ENCODE results near the gene CABP4.

CABP4 gene

GRCh38 chr11:67506426-67507051 is 51.4 kb downstream of the CABP4 start:
- Histone ChIP-seq H2BK120ac (ENCODE audit: low read depth, low read length) (no peak overlapping the region), H3K4me1 (ENCODE audit: control insufficient read depth, insufficient read depth, low read depth, low read length) (peaks cover 46% of the 10 kb centered on the region), H3K23ac (ENCODE audit: low read length in 2 of 2) (no peak overlapping the region), H3K4me3 (ENCODE audit: insufficient read depth in 1 of 2, low read depth in 1 of 2, low read length in 2 of 2) (no peak overlapping the region), H2AK5ac (ENCODE audit: low read length, severe bottlenecking) (peak overlapping the region; percentile 32), H3K9ac (ENCODE audit: low read length) (peak overlapping the region; percentile 94), H3K4ac (ENCODE audit: low read depth in 1 of 2, low read length in 2 of 2) (no peak overlapping the region), H3K18ac (ENCODE audit: low read depth in 1 of 2, low read length in 2 of 2) (no peak overlapping the region), H3K79me1 (replicated peaks; ENCODE audit: low read length, poor library complexity, severe bottlenecking) (peaks cover 3% of the 10 kb centered on the region), H3K14ac (ENCODE audit: low read length in 2 of 2) (no peak overlapping the region), H2BK5ac (ENCODE audit: low read depth, low read length, poor library complexity, severe bottlenecking) (no peak overlapping the region), H3K36me3 (ENCODE audit: control insufficient read depth in 1 of 2, insufficient read depth in 2 of 2, low read depth in 1 of 2, low read length in 2 of 2) (peaks cover 3 to 33% of the 10 kb centered on the region in 2 experiments), H3K9me3 (ENCODE audit: control insufficient read depth, low read length) (no peaks in the 10 kb centered on the region), H2BK12ac (ENCODE audit: low read length in 2 of 2) (no peak overlapping the region), H3K27me3 (ENCODE audit: control insufficient read depth in 1 of 2, insufficient read depth in 1 of 2, low read length in 2 of 2) (peaks cover 0 to 3% of the 10 kb centered on the region in 2 experiments), H4K8ac (ENCODE audit: low read length) (no peak overlapping the region), H4K91ac (ENCODE audit: low read length) (no peak overlapping the region), H2BK15ac (ENCODE audit: low read depth, poor library complexity, severe bottlenecking) (no peak overlapping the region), H2AFZ (ENCODE audit: low read depth, low read length) (no peak overlapping the region), H3K4me2 (ENCODE audit: low read length, poor library complexity, severe bottlenecking) (peak overlapping the region; percentile 73), H3K27ac (ENCODE audit: low read length, poor library complexity, severe bottlenecking) (peak overlapping the region; percentile 76)
- no peak for DNase-seq
- 89% methylated on average over 7 of the region's 16 CpGs for WGBS

GRCh38 chr11:67507242-67507863 is 52.2 kb downstream of the CABP4 start:
- H3K36me3 ChIP-seq (ENCODE audit: control insufficient read depth in 1 of 2, insufficient read depth in 2 of 2, low read depth in 1 of 2, low read length in 2 of 2): peaks cover 0 to 25% of the 10 kb centered on the region in 2 experiments
- H3K14ac ChIP-seq (ENCODE audit: low read length in 2 of 2): peak overlapping the region in 1 of 2 experiments; percentile 26
- H4K91ac ChIP-seq (ENCODE audit: low read length): no peak overlapping the region
- H2AK5ac ChIP-seq (ENCODE audit: low read length, severe bottlenecking): peak overlapping the region; percentile 38
- peak overlapping the region; percentile 94 for H2AFZ ChIP-seq (ENCODE audit: low read depth, low read length)
- H3K79me1 ChIP-seq (replicated peaks; ENCODE audit: low read length, poor library complexity, severe bottlenecking): peaks cover 3% of the 10 kb centered on the region
- peaks cover 41% of the 10 kb centered on the region for H3K4me1 ChIP-seq (ENCODE audit: control insufficient read depth, insufficient read depth, low read depth, low read length)
- peak overlapping the region in 1 of 2 experiments; percentile 23 for H3K23ac ChIP-seq (ENCODE audit: low read length in 2 of 2)
- WGBS: 26% methylated on average over 33 of the region's 33 CpGs
- H3K27me3 ChIP-seq (ENCODE audit: control insufficient read depth in 1 of 2, insufficient read depth in 1 of 2, low read length in 2 of 2): peaks cover 0 to 3% of the 10 kb centered on the region in 2 experiments
- H2BK5ac ChIP-seq (ENCODE audit: low read depth, low read length, poor library complexity, severe bottlenecking): no peak overlapping the region
- no peak for DNase-seq
- peak overlapping the region; percentile 76 for H3K27ac ChIP-seq (ENCODE audit: low read length, poor library complexity, severe bottlenecking)
- H3K18ac ChIP-seq (ENCODE audit: low read depth in 1 of 2, low read length in 2 of 2): peak overlapping the region in 1 of 2 experiments; percentile 50
- H2BK12ac ChIP-seq (ENCODE audit: low read length in 2 of 2): peak overlapping the region in 1 of 2 experiments; percentile 33
- H3K9me3 ChIP-seq (ENCODE audit: control insufficient read depth, low read length): no peaks in the 10 kb centered on the region
- H2BK15ac ChIP-seq (ENCODE audit: low read depth, poor library complexity, severe bottlenecking): no peak overlapping the region
- H3K4me2 ChIP-seq (ENCODE audit: low read length, poor library complexity, severe bottlenecking): peak overlapping the region; percentile 73
- peak overlapping the region; percentile 69 to 87 for H3K4me3 ChIP-seq (ENCODE audit: insufficient read depth in 1 of 2, low read depth in 1 of 2, low read length in 2 of 2)
- peak overlapping the region; percentile 21 for H2BK120ac ChIP-seq (ENCODE audit: low read depth, low read length)
- H3K9ac ChIP-seq (ENCODE audit: low read length): peak overlapping the region; percentile 94
- peak overlapping the region; percentile 8 for H4K8ac ChIP-seq (ENCODE audit: low read length)
- peak overlapping the region in 1 of 2 experiments; percentile 9 for H3K4ac ChIP-seq (ENCODE audit: low read depth in 1 of 2, low read length in 2 of 2)

DNA sequence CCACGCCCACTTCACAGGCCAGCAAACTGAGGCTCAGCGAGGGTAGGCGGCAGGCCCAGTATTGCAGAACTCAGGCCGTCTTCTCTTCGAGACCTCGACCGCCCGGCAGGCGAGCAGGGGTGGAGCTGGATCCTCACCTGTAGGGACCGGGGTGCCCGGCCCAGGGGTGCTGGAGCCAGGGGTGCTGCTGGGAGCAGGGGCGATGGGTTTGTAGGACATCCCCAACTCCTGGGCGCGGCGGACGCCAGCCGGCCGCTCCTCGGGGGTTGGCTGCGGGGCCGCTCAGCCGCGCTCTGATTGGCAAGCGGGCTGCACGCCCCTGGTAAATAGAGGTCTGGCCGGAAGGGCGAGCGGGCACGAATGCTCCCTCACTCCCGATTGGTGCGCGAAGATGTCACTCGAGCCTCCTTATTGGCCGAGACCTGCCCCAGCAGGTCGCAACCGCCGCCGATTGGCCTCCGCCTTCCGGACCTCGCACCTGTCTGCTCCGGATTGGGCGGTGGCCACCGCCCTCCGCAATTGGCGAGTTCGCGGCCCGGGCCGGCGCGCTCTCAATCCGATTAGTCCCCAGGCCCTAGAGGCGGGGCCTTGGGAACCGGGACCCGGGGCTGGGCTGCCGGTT is 52.8 kb downstream of the CABP4 start, which contains the start of gene CDK2AP2:
TSS of gene CDK2AP2 (minus strand) at position 299 of the 622 bp plus-strand sequence. CDS start at position 219, 80 bp downstream.
- Histone ChIP-seq H3K27me3 (ENCODE audit: control insufficient read depth in 1 of 2, insufficient read depth in 1 of 2, low read length in 2 of 2) (peaks cover 0 to 3% of the 10 kb centered on the region in 2 experiments), H3K9me3 (ENCODE audit: control insufficient read depth, low read length) (no peaks in the 10 kb centered on the region)
- WGBS: under 1% methylated on average over 57 of the region's 57 CpGs

More for the DNA sequence above, 52.8 kb downstream of the CABP4 start, which contains the start of gene CDK2AP2:
- Histone ChIP-seq H3K4ac (ENCODE audit: low read depth in 1 of 2, low read length in 2 of 2) (peak within 1 kb of the TSS; percentile 39 to 84), H2BK120ac (ENCODE audit: low read depth, low read length) (peak within 1 kb of the TSS; percentile 39), H4K91ac (ENCODE audit: low read length) (peak within 1 kb of the TSS; percentile 44), H3K4me2 (ENCODE audit: low read length, poor library complexity, severe bottlenecking) (peak within 1 kb of the TSS; percentile 75), H3K36me3 (ENCODE audit: control insufficient read depth in 1 of 2, insufficient read depth in 2 of 2, low read depth in 1 of 2, low read length in 2 of 2) (peaks cover 0 to 20% of the 10 kb centered on the region in 2 experiments), H3K9ac (ENCODE audit: low read length) (peak within 1 kb of the TSS; percentile 94), H3K23ac (ENCODE audit: low read length in 2 of 2) (peak within 1 kb of the TSS in 1 of 2 experiments; percentile 23), H2AFZ (ENCODE audit: low read depth, low read length) (peak within 1 kb of the TSS; percentile 94), H3K79me1 (replicated peaks; ENCODE audit: low read length, poor library complexity, severe bottlenecking) (no peaks in the 10 kb centered on the region), H2BK12ac (ENCODE audit: low read length in 2 of 2) (peak within 1 kb of the TSS in 1 of 2 experiments; percentile 33), H4K8ac (ENCODE audit: low read length) (peak within 1 kb of the TSS; percentile 89), H3K4me1 (ENCODE audit: control insufficient read depth, insufficient read depth, low read depth, low read length) (peaks cover 37% of the 10 kb centered on the region), H3K18ac (ENCODE audit: low read depth in 1 of 2, low read length in 2 of 2) (peak within 1 kb of the TSS; percentile 87 to 90), H3K27ac (ENCODE audit: low read length, poor library complexity, severe bottlenecking) (peak within 1 kb of the TSS; percentile 76), H3K14ac (ENCODE audit: low read length in 2 of 2) (peak within 1 kb of the TSS in 1 of 2 experiments; percentile 95), H2BK5ac (ENCODE audit: low read depth, low read length, poor library complexity, severe bottlenecking) (peak within 1 kb of the TSS; percentile 60), H3K4me3 (ENCODE audit: insufficient read depth in 1 of 2, low read depth in 1 of 2, low read length in 2 of 2) (peak within 1 kb of the TSS; percentile 87 to 90), H2BK15ac (ENCODE audit: low read depth, poor library complexity, severe bottlenecking) (peak within 1 kb of the TSS; percentile 83), H2AK5ac (ENCODE audit: low read length, severe bottlenecking) (peak within 1 kb of the TSS; percentile 90)
- DNase-seq: peak; percentile 100

All from mesenchymal stem cell (in vitro differentiated cells and primary cell).